HG02610 (cell line): ENCODE data around the gene ILKAP.

ENCODE experiments used
- ATAC-seq: cut with Tn5 transposase; IDR thresholded peaks from one replicate; pipeline ENCODE4 v1.9.1; 2021; ENCODE audit warnings: mild to moderate bottlenecking, moderate library complexity; ENCODE audit not compliant: unreplicated experiment

The ILKAP gene

GRCh38 chr2:238125127-238125885 lies 78.2 kb downstream of the ILKAP start:
- no peak for ATAC-seq

DNA sequence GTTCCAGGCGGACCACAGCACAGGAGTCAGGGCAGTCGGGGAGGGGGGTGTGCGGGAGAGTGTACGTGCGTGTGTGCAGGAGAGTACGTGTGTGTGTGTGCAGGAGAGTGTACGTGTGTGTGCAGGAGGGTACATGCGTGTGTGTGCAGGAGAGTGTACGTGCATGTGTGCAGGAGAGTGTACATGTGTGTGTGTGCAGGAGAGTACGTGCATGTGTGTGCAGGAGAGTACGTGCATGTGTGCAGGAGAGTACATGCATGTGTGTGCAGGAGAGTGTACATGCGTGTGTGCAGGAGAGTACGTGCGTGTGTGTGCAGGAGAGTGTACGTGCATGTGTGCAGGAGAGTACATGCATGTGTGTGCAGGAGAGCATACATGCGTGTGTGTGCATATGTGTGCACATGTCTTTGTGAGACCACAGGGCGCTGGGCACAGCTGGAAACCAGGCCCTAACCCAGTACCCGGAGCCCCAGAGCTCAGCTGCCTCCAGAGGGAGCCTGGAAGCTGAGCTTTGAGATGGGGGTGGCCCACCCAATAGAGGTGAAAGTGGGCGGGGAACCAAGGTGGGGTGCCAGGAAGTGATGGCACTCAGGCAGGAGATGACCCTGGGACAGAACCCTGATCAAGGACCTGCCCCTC lies 78.9 kb downstream of the ILKAP start:
- ATAC-seq = no peak

GRCh38 chr2:238123991-238124470 lies 79.5 kb downstream of the ILKAP start:
- ATAC-seq = no peak

- no peak for ATAC-seq
These were observed 80.1 kb downstream of the ILKAP start for GRCh38 chr2:238123218-238123971.

- no peak for ATAC-seq
These were observed 80.9 kb downstream of the ILKAP start for GRCh38 chr2:238122287-238123217.

DNA sequence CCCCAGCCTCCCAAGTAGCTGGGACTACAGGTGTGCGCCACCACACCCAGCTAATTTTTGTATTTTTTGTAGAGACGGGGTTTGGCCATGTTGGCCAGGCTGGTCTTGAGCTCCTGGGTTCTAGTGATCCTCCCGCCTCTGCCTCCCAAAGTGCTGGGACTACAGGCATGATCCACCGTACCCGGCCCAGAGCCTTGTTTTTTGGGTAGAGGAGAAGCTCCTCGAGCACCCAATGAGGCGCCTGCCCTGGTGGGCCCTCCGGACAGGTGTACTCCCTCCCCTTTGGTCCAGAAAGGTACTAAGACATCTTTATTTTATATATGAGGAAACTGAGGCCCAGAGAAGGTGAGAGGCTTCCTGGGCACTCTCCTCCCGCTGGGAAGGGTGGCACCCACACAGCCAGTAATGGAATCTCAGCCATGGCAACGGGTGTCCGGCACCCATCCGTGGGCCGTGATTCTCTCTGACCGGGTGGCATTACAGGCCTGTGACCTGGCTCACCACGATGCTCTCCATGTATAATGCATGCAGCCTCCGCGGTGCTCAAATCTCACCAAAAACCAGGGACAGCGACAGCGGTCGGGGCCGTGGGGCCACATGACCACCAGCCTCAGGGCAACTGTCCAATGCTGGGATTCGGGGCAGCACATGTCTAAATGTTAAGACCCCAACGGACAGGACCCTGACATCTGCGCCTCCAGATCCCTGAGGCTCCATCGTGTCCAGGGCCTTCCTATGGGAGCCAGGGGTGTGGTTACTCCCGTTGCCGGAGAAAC lies 81.8 kb downstream of the ILKAP start:
- no peak for ATAC-seq

DNA sequence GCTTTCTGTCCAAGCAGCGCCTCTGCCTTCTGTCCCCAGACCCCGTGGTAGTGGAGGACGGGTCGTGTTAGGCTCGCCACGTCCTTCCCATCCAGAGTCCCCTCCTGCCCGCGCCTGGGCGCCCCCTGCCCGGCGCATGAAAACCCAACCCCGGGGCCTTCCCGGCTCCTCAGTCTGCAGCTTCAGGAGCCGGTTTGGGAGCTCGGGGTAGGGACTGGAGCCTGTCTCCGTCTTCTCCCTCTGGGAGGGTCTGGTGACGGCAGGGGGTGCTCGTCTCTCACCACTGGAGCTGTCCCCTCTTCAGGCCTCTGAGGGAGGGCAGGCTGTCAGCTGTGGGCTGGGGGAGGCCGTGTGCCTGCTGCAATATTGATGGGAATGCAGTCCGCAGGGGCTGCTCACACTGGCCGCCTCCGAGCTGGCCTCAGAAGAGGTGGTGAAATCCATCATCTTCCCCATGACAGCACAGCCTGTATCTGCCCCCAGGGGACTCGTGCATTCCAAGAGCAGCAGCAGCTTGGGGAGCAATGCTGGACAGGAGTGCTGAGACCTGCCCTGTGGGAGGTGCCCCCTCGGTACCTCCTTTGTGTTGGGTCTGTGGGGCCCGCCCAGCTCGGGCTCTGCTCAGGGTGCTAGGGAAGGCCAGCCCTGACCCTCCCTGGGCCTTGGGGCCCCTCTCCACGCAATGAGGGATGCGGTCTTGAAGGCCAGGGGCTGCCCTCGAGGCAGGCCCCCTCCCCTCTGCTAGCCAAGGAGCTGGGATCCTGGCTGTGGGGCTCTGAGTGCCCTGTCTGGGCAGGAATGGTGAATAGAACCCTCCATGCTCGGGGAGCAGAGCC lies 82.8 kb downstream of the ILKAP start:
- no peak for ATAC-seq
